GM11168 (cell line): ENCODE data around the gene MICU1.

Source experiments
- in situ Hi-C: fragments of 300-500 bp; cut with MboI; formaldehyde crosslinking; loops from one replicate; pipeline ENCODE4 v1.12.0; 2022; ENCODE audit warnings: low sequenced_read_pairs; ENCODE audit not compliant: unreplicated experiment

The MICU1 gene

DNA sequence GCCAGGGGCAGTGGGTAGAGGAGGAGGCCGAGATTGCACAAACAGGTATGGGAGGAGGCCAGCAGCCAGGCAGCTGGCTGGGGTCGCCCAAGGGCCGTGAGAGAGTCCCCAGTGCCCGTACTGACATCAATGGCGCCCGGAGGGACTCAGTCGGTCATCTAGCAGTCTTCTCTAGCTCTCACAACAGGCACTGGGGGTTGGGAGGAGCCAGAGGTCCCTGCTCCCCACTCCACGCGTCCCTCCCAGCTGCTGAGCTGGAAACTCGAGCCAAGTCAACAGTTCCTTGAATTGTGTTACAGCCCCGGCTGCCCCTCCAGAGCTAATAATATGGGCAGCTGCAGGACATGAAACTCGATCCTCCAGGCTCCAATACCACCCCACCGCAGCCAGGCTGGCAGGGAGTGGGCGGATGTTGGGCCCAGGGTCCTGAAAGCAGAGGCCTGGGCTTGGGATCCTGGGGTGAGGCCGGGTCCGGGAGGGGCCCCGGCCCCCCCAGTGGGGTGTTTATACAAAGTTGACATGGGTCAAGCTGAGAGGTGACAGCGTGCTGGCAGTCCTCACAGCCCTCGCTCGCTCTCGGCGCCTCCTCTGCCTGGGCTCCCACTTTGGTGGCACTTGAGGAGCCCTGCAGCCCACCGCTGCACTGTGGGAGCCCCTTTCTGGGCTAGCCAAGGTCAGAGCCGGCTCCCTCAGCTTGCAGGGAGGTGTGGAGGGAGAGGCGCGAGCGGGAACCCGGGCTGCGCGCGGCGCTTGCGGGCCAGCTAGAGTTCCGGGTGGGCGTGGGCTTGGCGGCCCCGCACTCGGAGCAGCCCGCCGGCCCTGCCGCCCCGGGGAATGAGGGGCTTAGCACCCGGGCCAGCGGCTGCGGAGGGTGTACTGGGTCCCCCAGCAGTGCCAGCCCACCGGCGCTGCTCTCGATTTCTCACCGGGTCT lies 300.4 kb downstream of the MICU1 start:
- in situ Hi-C loops, result loop anchor here (25.0 kb wide), 2 partner anchors 88 to 213 kb away; no protein-coding TSS in a partner anchor

GRCh38 chr10:72323771-72324191 lies 302.1 kb downstream of the MICU1 start:
- in situ Hi-C loops, result no loop called here

- in situ Hi-C loops, result no loop called here
Measured at GRCh38 chr10:72323108-72323749, 302.6 kb downstream of the MICU1 start.

DNA sequence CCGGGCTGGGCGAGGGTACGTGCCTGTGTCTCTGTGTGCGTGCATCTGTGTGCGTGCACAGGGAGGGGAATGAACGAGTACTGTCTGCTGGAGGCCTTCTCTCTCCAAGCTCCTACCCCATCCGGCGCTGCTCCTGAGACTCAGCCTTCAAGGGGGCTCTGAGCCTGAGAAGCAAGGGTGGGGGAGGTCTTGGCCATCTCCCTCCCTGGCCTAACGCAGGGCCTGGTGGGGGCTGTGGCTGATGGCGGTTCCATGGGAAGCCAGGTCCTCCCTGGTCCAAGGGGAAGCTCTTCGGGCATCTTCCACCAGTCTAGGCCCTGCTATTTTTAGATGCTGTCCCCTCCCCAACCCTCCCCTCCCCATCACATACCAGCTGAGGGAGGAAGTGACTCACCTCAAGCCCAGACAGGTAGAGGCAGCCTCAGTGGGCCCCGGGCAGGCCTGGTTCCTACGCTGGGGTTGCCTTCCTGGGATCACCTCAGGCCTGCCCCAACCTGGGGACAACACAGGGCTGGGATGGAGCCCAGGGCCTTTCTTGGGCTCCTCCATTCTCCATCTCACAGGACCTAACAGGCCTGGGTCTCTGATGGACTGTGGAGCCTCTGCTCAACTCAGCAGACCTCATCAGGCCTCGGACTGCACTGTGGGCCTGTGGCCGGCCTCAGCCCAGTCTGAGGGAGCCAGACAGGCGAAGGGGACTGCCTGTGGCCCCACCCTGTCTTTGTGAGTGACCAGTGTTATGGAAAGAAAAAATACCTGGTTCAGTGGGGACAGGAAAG lies 303.4 kb downstream of the MICU1 start:
- in situ Hi-C loops, result no loop called here

DNA sequence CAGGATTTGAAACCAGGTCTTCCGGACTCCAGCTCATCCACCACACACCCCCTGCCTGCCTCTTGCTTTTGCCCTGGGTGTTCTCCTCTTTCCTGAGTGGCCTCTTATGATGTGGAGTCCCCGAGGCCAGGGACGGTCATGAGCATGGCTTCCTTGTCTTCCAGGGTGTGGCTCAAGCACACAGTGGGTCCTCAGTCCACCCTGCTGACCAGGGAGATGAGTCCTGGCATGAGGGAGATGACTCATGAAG lies 303.9 kb downstream of the MICU1 start:
- in situ Hi-C loops, result no loop called here

DNA sequence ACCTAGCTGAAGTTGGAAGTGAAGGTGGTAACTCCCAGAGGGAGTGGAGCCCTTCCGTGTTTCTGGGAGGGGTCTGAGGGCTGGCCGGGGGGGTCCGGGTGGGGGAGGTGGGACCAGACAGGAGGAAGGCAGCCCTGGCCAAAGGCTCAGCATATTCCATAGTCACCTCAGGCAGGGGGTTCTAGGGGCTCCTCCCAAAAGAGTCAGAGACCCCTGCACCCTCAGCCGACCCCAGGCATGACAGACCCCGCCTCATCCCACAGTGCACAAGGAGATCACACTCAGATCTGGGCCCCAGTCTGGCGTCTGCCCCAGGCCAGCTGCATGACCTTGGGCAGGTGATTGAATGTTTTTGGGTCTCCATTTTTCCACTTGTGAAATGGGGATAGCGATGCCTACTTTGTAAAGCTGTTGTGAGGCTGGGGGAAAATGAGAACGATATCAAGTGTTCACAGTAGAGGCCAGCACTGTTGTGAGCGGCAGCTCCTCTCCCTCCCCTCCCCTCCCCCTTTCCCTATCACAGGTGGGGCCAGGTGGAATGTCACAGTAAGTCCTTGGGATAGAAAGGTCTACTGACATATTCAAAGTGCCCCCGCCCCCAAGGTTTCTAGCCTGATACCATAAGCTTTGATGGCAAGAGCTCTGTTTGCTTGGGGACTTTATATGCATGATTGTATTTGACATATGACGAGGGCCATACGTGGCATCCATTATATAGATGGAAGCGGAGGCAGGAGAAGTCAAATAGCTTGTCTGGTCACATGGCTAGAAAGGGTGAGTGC lies 304.4 kb downstream of the MICU1 start:
- in situ Hi-C loops, result no loop called here

GRCh38 chr10:72320676-72321247 lies 305.1 kb downstream of the MICU1 start:
- in situ Hi-C loops, result no loop called here

DNA sequence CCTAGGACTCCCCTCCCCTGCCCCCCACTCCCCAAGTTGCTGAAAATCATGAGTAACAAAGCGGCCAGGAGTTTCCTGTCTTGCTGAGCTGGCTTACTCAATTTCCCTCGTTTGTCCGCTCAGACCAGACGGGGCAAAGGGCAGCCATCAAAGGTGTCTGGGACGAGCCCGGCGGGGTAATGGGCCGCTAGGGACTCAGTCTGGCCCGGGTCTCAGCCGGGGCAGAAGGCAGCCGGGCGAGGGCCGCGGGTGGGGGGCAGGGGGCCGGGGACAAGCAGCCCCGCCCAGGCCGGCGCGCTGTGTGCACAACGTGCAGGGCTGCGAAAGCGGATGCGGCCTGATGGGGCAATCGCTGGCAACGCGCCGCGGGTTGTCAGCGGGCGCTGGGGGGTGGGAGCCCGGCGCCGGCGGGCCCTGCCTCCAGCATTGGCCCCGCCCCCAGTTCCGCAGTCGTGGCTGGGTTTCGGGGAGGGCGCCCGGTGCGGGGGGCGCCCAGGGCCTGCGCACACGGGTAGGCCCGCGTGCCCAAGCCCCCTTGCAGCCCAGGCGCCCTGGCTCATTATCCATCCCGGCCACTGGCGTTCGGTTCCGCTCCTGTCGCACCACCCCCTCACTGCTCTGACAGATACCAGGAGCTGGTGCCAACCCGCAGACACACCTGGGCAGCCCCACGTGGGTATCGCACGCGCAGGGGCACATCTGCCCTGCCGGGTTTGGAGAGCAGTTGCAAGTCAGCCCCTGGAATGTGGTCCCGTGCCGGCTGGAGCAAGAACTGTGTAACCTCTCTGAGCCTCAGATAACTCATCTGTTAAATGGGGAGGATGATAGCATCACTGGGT lies 306.2 kb downstream of the MICU1 start:
- in situ Hi-C loops, result no loop called here

DNA sequence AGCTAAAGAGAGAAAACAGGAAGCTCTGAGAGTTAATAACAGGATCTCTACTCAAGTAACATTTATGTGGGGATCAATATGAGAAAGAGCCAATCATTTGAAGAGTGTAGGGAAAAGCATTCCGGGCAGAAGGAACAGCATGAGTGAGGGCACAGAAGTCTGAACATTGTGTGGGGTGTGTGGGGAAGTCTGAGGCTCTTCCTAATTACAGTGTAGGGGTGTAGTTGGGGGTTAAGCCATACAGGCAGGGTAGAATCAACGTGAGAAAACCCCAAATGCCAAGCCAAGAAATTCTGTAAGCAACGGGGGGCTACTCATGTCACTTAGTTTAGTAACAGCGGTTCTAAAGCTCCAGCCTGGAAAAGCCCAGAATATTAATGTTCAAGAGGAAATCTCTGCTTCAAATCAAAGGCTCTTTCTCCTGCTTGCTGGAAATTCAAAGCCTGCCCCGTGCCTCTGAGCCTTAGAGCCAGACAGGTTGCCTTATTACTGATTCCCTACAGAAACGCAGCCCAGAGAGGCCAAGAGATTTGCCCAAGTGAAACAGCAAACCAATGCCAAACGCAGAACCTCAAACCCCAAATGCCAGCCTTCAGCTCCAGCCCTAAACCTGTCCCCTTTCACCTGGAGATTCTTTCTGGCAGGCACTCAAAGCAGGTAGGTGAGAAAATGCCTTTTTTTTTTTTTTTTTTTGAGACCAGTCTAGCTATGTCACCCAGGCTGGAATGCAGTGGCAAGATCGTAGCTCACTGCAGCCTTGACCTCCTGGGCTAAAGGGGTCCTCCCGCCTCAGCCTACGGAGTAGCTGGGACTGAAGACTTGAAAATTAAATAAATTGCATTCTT lies 307.2 kb downstream of the MICU1 start:
- in situ Hi-C loops, result no loop called here
